SK-MEL-5 (cell line): ENCODE results near the gene PTGIR. TPM values are rescaled to one million over a fixed set of nuclear protein-coding genes. Genes with fewer than 3 reads are reported as not detected.
A peak's percentile ranks its signal among the peaks of the same experiment; 100 is the strongest.

Experiments used
- DNase-seq: peaks from one replicate; pipeline ENCODE4 v3.0.0-alpha.2; 2016; ENCODE audit warnings: low read depth, low spot score
- in situ Hi-C: cut with HindIII; loops from 2 replicates; pipeline ENCODE4 v1.10.0; 2016; ENCODE audit warnings: low sequenced_read_pairs, high pct_unique_total_duplicates, low pct_unique_long_range_greater_than_20kb
- total RNA-seq: library from RNA; depleted of rRNA; stranded (reverse); fragments of >200 nt; shearing (Covaris generic); gene quantifications from 2 replicates; pipeline ENCODE4 v1.2.3, GENCODE V29; 2014

Gene PTGIR
- total RNA-seq, 1 experiment from 2014 or later = not detected

GRCh38 chr19:46606681-46607447 is 18.0 kb downstream of the PTGIR start:
- in situ Hi-C loops = no loop called here

GRCh38 chr19:46606019-46606418 is 18.9 kb downstream of the PTGIR start:
- in situ Hi-C loops = no loop called here
- no peak for DNase-seq

More at GRCh38 chr19:46606681-46607447, 18.0 kb downstream of the PTGIR start:
- no peak for DNase-seq

- in situ Hi-C loops = no loop called here
- no peak for DNase-seq
Measured at GRCh38 chr19:46605356-46605821, 19.5 kb downstream of the PTGIR start.

- in situ Hi-C loops = no loop called here
- DNase-seq = no peak
Measured at GRCh38 chr19:46604781-46605355, 20.0 kb downstream of the PTGIR start.

GRCh38 chr19:46603752-46604231 is 21.1 kb downstream of the PTGIR start:
- DNase-seq = no peak
- in situ Hi-C loops = no loop called here

GRCh38 chr19:46603195-46603637 is 21.7 kb downstream of the PTGIR start:
- DNase-seq = no peak
- in situ Hi-C loops = no loop called here

- DNase-seq = no peak
- in situ Hi-C loops = no loop called here
Measured at GRCh38 chr19:46602392-46603194, 22.3 kb downstream of the PTGIR start.

- in situ Hi-C loops = no loop called here
- DNase-seq = no peak
Measured at GRCh38 chr19:46601318-46602224, 23.3 kb downstream of the PTGIR start, which contains the start of gene CALM3. CALM3 (plus strand) TSS chr19:46601330; CDS start chr19:46601435, 105 bp downstream.

GRCh38 chr19:46600384-46601317 is 24.2 kb downstream of the PTGIR start:
- in situ Hi-C loops = no loop called here
- peak; percentile 93 for DNase-seq

GRCh38 chr19:46599716-46600373 is 25.0 kb downstream of the PTGIR start:
- in situ Hi-C loops = no loop called here

GRCh38 chr19:46598372-46598917 is 26.4 kb downstream of the PTGIR start:
- DNase-seq = no peak
- in situ Hi-C loops = no loop called here

More at GRCh38 chr19:46599716-46600373, 25.0 kb downstream of the PTGIR start:
- DNase-seq = no peak

GRCh38 chr19:46596008-46596407 is 28.9 kb downstream of the PTGIR start:
- peak; percentile 24 for DNase-seq
- in situ Hi-C loops = no loop called here

- in situ Hi-C loops = no loop called here
- no peak for DNase-seq
Measured at GRCh38 chr19:46591870-46592269, 33.0 kb downstream of the PTGIR start.

- DNase-seq = no peak
- in situ Hi-C loops = no loop called here
Measured at GRCh38 chr19:46591254-46591653, 33.6 kb downstream of the PTGIR start.

GRCh38 chr19:46587861-46588260 is 37.0 kb downstream of the PTGIR start:
- no peak for DNase-seq
- in situ Hi-C loops = no loop called here
